Vagina (tissue), 2 donors: Measurements from ENCODE around the gene CD34.

ENCODE experiments used
- CTCF ChIP-seq, 3 experiments: fragments of 450-650 bp in 2 of 3; fragments of 200-600 bp in 1 of 3; sonication (generic) in 1 of 3; IDR thresholded peaks; one replicate each; pipeline ENCODE4 v1.5.1; 2017 to 2019; ENCODE audit warnings: antibody characterized with exemption in 3 of 3, mild to moderate bottlenecking in 2 of 3, moderate library complexity in 2 of 3
- POLR2A ChIP-seq, 2 donors: fragments of 450-650 bp; IDR thresholded peaks; one replicate each; pipeline ENCODE4 v1.6.1; 2017; ENCODE audit warnings: antibody characterized with exemption in 2 of 2, mild to moderate bottlenecking in 2 of 2, moderate library complexity in 2 of 2

GRCh38 chr1:207923121-207923520, 12.2 kb upstream of the CD34 start:
- TF ChIP-seq CTCF (IDR thresholded peaks at IDR 0.05) (no peak), POLR2A (IDR thresholded peaks at IDR 0.05) (no peak)
